Vagina (tissue), 2 donors: Measurements from ENCODE around the gene MKS1. TPM values are rescaled to one million over a fixed set of nuclear protein-coding genes. Genes with fewer than 3 reads are reported as not detected.
A peak's percentile ranks its signal among the peaks of the same experiment; 100 is the strongest.

ENCODE experiments used
- DNase-seq, 2 donors: peaks; one replicate each; pipeline ENCODE4 v3.0.0-alpha.2; 2017; ENCODE audit errors: extremely low spot score in 2 of 2
- H3K27ac ChIP-seq: fragments of 200-600 bp; sonication (generic); one replicate; pipeline ENCODE4 v1.5.1; 2019
- H3K27me3 ChIP-seq: fragments of 200-600 bp; sonication (generic); one replicate; pipeline ENCODE4 v1.5.1; 2019
- H3K36me3 ChIP-seq, 2 donors: fragments of 200-600 bp; sonication (generic); one replicate each; pipeline ENCODE4 v1.5.1; 2017 to 2019
- H3K4me1 ChIP-seq: fragments of 200-600 bp; sonication (generic); one replicate; pipeline ENCODE4 v1.5.1; 2019
- H3K4me3 ChIP-seq, 2 donors: fragments of 200-600 bp; sonication (generic); 1 replicate in 1 of 2; 2 replicates in 1 of 2; pipeline ENCODE4 v1.5.1; 2016 to 2019
- H3K9me3 ChIP-seq: fragments of 200-600 bp; sonication (generic); one replicate; pipeline ENCODE4 v1.5.1; 2019
- CTCF ChIP-seq, 3 experiments: fragments of 450-650 bp in 2 of 3; fragments of 200-600 bp in 1 of 3; sonication (generic) in 1 of 3; IDR thresholded peaks; one replicate each; pipeline ENCODE4 v1.5.1; 2017 to 2019; ENCODE audit warnings: antibody characterized with exemption in 3 of 3, mild to moderate bottlenecking in 2 of 3, moderate library complexity in 2 of 3
- POLR2A ChIP-seq, 2 donors: fragments of 450-650 bp; IDR thresholded peaks; one replicate each; pipeline ENCODE4 v1.6.1; 2017; ENCODE audit warnings: antibody characterized with exemption in 2 of 2, mild to moderate bottlenecking in 2 of 2, moderate library complexity in 2 of 2
- POLR2AphosphoS5 ChIP-seq, 2 donors: sonication (generic); formaldehyde crosslinking; IDR thresholded peaks; one replicate each; pipeline ENCODE4 v1.9.0; 2017; ENCODE audit warnings: antibody characterized with exemption in 2 of 2, mild to moderate bottlenecking in 2 of 2, low read depth in 1 of 2; ENCODE audit not compliant: insufficient read depth in 1 of 2
- intact Hi-C: fragments of 100-400 bp; cut with DNase I; formaldehyde crosslinking; loops from one replicate; pipeline ENCODE4 v1.15.1; 2023
- total RNA-seq: library from RNA; depleted of rRNA; stranded (reverse); fragments of >200 nt; gene quantifications from one replicate; pipeline ENCODE4 v1.2.3, GENCODE V29; 2016

The MKS1 gene
- total RNA-seq, 1 donor from 2014 or later, result 13.0 TPM

- H3K4me1 ChIP-seq, result peaks cover 9% of the 10 kb centered on the region
- intact Hi-C loops, result no loop called here
- H3K9me3 ChIP-seq, result no peaks in the 10 kb centered on the region
- no peak overlapping the region for H3K4me3 ChIP-seq
- no peak for TF ChIP-seq POLR2AphosphoS5 (IDR thresholded peaks at IDR 0.05; ENCODE audit: insufficient read depth in 1 of 2, low read depth in 1 of 2)
- no peak for DNase-seq
- H3K27me3 ChIP-seq, result peaks cover 4% of the 10 kb centered on the region
- no peaks in the 10 kb centered on the region for H3K36me3 ChIP-seq
- H3K27ac ChIP-seq, result no peak overlapping the region
Measured at GRCh38 chr17:58161566-58161965, 57.5 kb downstream of the MKS1 start.

- no peaks in the 10 kb centered on the region for H3K36me3 ChIP-seq
- H3K27me3 ChIP-seq, result peaks cover 4% of the 10 kb centered on the region
- TF ChIP-seq POLR2AphosphoS5 (IDR thresholded peaks at IDR 0.05; ENCODE audit: insufficient read depth in 1 of 2, low read depth in 1 of 2), result no peak
- no peak for TF ChIP-seq POLR2A (IDR thresholded peaks at IDR 0.05)
- no peak for TF ChIP-seq CTCF (IDR thresholded peaks at IDR 0.05)
- H3K4me1 ChIP-seq, result peaks cover 10% of the 10 kb centered on the region
- no peak for DNase-seq
- H3K9me3 ChIP-seq, result no peaks in the 10 kb centered on the region
- H3K4me3 ChIP-seq, result no peak overlapping the region
- no peak overlapping the region for H3K27ac ChIP-seq
- intact Hi-C loops, result no loop called here
Measured at GRCh38 chr17:58158181-58158580, 60.9 kb downstream of the MKS1 start.

- no peak for DNase-seq
- Histone ChIP-seq H3K27ac (no peak overlapping the region), H3K27me3 (peaks cover 4% of the 10 kb centered on the region), H3K9me3 (no peaks in the 10 kb centered on the region), H3K4me3 (peak overlapping the region; percentile 34 to 35), H3K36me3 (no peaks in the 10 kb centered on the region), H3K4me1 (peaks cover 10% of the 10 kb centered on the region)
- intact Hi-C loops, result no loop called here
- no peak for TF ChIP-seq POLR2A (IDR thresholded peaks at IDR 0.05)
- TF ChIP-seq POLR2AphosphoS5 (IDR thresholded peaks at IDR 0.05; ENCODE audit: insufficient read depth in 1 of 2, low read depth in 1 of 2), result no peak
- no peak for TF ChIP-seq CTCF (IDR thresholded peaks at IDR 0.05)
Measured at GRCh38 chr17:58156839-58157803, 61.9 kb downstream of the MKS1 start.

Other genes starting within 250 kb of the MKS1 start
- 86.2 TPM for gene VEZF1, start 231.0 kb downstream of the MKS1 start, total RNA-seq
- 155 TPM for gene SRSF1, start 212.0 kb downstream of the MKS1 start, total RNA-seq
- gene DYNLL2, start 135.8 kb downstream of the MKS1 start, total RNA-seq, result 16.9 TPM
- not detected for gene OR4D1, start 70.9 kb downstream of the MKS1 start, total RNA-seq
- gene OR4D2, start 52.3 kb downstream of the MKS1 start, total RNA-seq, result not detected
- not detected for gene EPX, start 26.5 kb downstream of the MKS1 start, total RNA-seq
- gene LPO, start 19.3 kb upstream of the MKS1 start, total RNA-seq, result not detected
- gene MPO, start 61.7 kb upstream of the MKS1 start, total RNA-seq, result not detected
- 7.1 TPM for gene TSPOAP1, start 109.5 kb upstream of the MKS1 start, total RNA-seq
- gene SUPT4H1, start 132.9 kb upstream of the MKS1 start, total RNA-seq, result 31.4 TPM
- 27.7 TPM for gene RNF43, start 198.3 kb upstream of the MKS1 start, total RNA-seq